ENCODE data around the gene MMP7. TPM values are rescaled to one million over a fixed set of nuclear protein-coding genes. Genes with fewer than 3 reads are reported as not detected.

MMP7 gene
- total RNA-seq: 0.17 TPM in 1 of 2 replicates, not detected in the other
- not detected in 2 replicates for polyA plus RNA-seq
- polyA plus RNA-seq (2012): not detected in 2 replicates
- polyA minus RNA-seq (ENCODE audit: low replicate concordance): not detected in 2 replicates

DNA sequence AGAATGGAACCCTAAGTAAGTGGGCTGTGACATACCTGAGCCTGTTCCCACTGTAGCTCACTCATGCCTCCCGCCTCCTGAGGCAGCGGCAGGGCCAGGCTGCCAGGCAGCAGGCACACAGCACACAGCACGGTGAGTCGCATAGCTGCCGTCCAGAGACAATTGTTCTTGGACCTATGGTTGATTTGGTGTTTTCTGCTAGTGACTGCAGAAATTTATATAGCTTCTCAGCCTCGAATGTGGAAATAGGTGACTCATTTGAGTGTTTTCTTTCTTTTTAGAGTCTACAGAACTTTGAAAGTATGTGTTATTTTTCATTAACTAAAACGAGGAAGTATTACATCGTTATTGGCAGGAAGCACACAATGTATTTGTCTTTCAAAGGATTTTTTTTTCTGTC, at the start of gene MMP7:
TSS of gene MMP7 (minus strand) at position 190 of the 400 bp plus-strand sequence. CDS start at position 143, 47 bp downstream.
- no peak within 1 kb of the TSS for H3K4me3 ChIP-seq (replicated peaks in 1 of 4; ENCODE audit: control extremely low read depth in 1 of 4, insufficient read depth in 1 of 4, low read depth in 3 of 4, low read length in 4 of 4)

GRCh38 chr11:102577723-102578122, 47.2 kb upstream of the MMP7 start:
- H3K4me1 ChIP-seq (ENCODE audit: control insufficient read depth, extremely low read depth, insufficient read depth, low read length): no peaks in the 10 kb centered on the region
- no peaks in the 10 kb centered on the region for H3K36me3 ChIP-seq (ENCODE audit: control insufficient read depth, insufficient read depth, low read length)
- no peak for DNase-seq (ENCODE audit: low read depth in 2 of 2)
- H2AFZ ChIP-seq (ENCODE audit: low read length): no peak overlapping the region
- H4K20me1 ChIP-seq (ENCODE audit: control insufficient read depth, extremely low read depth, insufficient read depth, low read length): no peaks in the 10 kb centered on the region
- H3K4me2 ChIP-seq (ENCODE audit: extremely low read depth, insufficient read depth, low read length): no peak overlapping the region
- TF ChIP-seq CTCF (conservative IDR thresholded peaks at IDR 0.05 in 1 of 2, IDR thresholded peaks at IDR 0.05 in 1 of 2; ENCODE audit: low read depth in 1 of 2, low read length in 2 of 2) (no peak), EZH2 (IDR thresholded peaks at IDR 0.05; ENCODE audit: low read length, missing control alignments) (no peak)
- H3K9ac ChIP-seq (ENCODE audit: insufficient read depth, low read length): no peak overlapping the region
- H3K27me3 ChIP-seq (ENCODE audit: control insufficient read depth, insufficient read depth, low read length): no peaks in the 10 kb centered on the region
- H3K27ac ChIP-seq (ENCODE audit: insufficient read depth, low read length): no peak overlapping the region
- H3K9me3 ChIP-seq (ENCODE audit: control insufficient read depth, insufficient read depth, low read depth, low read length): no peaks in the 10 kb centered on the region
- no peak overlapping the region for H3K4me3 ChIP-seq (replicated peaks in 1 of 4; ENCODE audit: control extremely low read depth in 1 of 4, insufficient read depth in 1 of 4, low read depth in 3 of 4, low read length in 4 of 4)
- no peaks in the 10 kb centered on the region for H3K79me2 ChIP-seq (ENCODE audit: control insufficient read depth, insufficient read depth, low read length)

More for the DNA sequence above, at the start of gene MMP7:
- peak; percentile 46 to 66 for DNase-seq (ENCODE audit: low read depth in 2 of 2)
- no peak within 1 kb of the TSS for H2AFZ ChIP-seq (ENCODE audit: low read length)
- H3K27ac ChIP-seq (ENCODE audit: insufficient read depth, low read length): no peak within 1 kb of the TSS
- no peaks in the 10 kb centered on the region for H3K79me2 ChIP-seq (ENCODE audit: control insufficient read depth, insufficient read depth, low read length)
- no peak within 1 kb of the TSS for H3K9ac ChIP-seq (ENCODE audit: insufficient read depth, low read length)
- no peaks in the 10 kb centered on the region for H3K36me3 ChIP-seq (ENCODE audit: control insufficient read depth, insufficient read depth, low read length)
- H3K4me1 ChIP-seq (ENCODE audit: control insufficient read depth, extremely low read depth, insufficient read depth, low read length): no peaks in the 10 kb centered on the region
- no peaks in the 10 kb centered on the region for H3K9me3 ChIP-seq (ENCODE audit: control insufficient read depth, insufficient read depth, low read depth, low read length)
- no peaks in the 10 kb centered on the region for H4K20me1 ChIP-seq (ENCODE audit: control insufficient read depth, extremely low read depth, insufficient read depth, low read length)
- no peak within 1 kb of the TSS for H3K4me2 ChIP-seq (ENCODE audit: extremely low read depth, insufficient read depth, low read length)
- no peaks in the 10 kb centered on the region for H3K27me3 ChIP-seq (ENCODE audit: control insufficient read depth, insufficient read depth, low read length)
- TF ChIP-seq EZH2 (IDR thresholded peaks at IDR 0.05; ENCODE audit: low read length, missing control alignments) (no peak), CTCF (conservative IDR thresholded peaks at IDR 0.05 in 1 of 2, IDR thresholded peaks at IDR 0.05 in 1 of 2; ENCODE audit: low read depth in 1 of 2, low read length in 2 of 2) (no peak)

GRCh38 chr11:102577182-102577581, 46.6 kb upstream of the MMP7 start:
- Histone ChIP-seq H3K9me3 (ENCODE audit: control insufficient read depth, insufficient read depth, low read depth, low read length) (no peaks in the 10 kb centered on the region), H3K27ac (ENCODE audit: insufficient read depth, low read length) (no peak overlapping the region), H3K36me3 (ENCODE audit: control insufficient read depth, insufficient read depth, low read length) (no peaks in the 10 kb centered on the region), H3K4me1 (ENCODE audit: control insufficient read depth, extremely low read depth, insufficient read depth, low read length) (no peaks in the 10 kb centered on the region), H3K27me3 (ENCODE audit: control insufficient read depth, insufficient read depth, low read length) (no peaks in the 10 kb centered on the region), H3K9ac (ENCODE audit: insufficient read depth, low read length) (no peak overlapping the region), H3K79me2 (ENCODE audit: control insufficient read depth, insufficient read depth, low read length) (no peaks in the 10 kb centered on the region), H4K20me1 (ENCODE audit: control insufficient read depth, extremely low read depth, insufficient read depth, low read length) (no peaks in the 10 kb centered on the region), H3K4me3 (replicated peaks in 1 of 4; ENCODE audit: control extremely low read depth in 1 of 4, insufficient read depth in 1 of 4, low read depth in 3 of 4, low read length in 4 of 4) (no peak overlapping the region), H2AFZ (ENCODE audit: low read length) (no peak overlapping the region), H3K4me2 (ENCODE audit: extremely low read depth, insufficient read depth, low read length) (no peak overlapping the region)
- TF ChIP-seq CTCF (conservative IDR thresholded peaks at IDR 0.05 in 1 of 2, IDR thresholded peaks at IDR 0.05 in 1 of 2; ENCODE audit: low read depth in 1 of 2, low read length in 2 of 2): no peak
- no peak for TF ChIP-seq EZH2 (IDR thresholded peaks at IDR 0.05; ENCODE audit: low read length, missing control alignments)
- peak in 1 of 2 donors; percentile 20 for DNase-seq (ENCODE audit: low read depth in 2 of 2)
